ENCODE data around the gene YPEL2.

GRCh38 chr17:59284317-59284716 is 47.1 kb upstream of the YPEL2 start:
- TF ChIP-seq CTCF (IDR thresholded peaks at IDR 0.05) (no peak), POLR2A (IDR thresholded peaks at IDR 0.05) (no peak)
